Breast epithelium (tissue), 4 donors: Measurements from ENCODE around the gene ASIC4. TPM values are rescaled to one million over a fixed set of nuclear protein-coding genes. Genes with fewer than 3 reads are reported as not detected.
A peak's percentile ranks its signal among the peaks of the same experiment; 100 is the strongest.

Experiments used
- DNase-seq, 2 donors: peaks; one replicate each; pipeline ENCODE4 v3.0.0-alpha.2; 2019; ENCODE audit warnings: low spot score in 2 of 2
- H3K27ac ChIP-seq, 2 donors: fragments of 200-600 bp; sonication (generic) in 1 of 2; one replicate each; pipeline ENCODE4 v1.5.1; 2016 to 2019; ENCODE audit warnings: mild to moderate bottlenecking in 1 of 2
- H3K27me3 ChIP-seq, 2 donors: fragments of 200-600 bp; sonication (generic) in 1 of 2; one replicate each; pipeline versions ENCODE4 v1.5.1 to v1.6.0; 2017 to 2019; ENCODE audit warnings: control low read depth in 1 of 2, mild to moderate bottlenecking in 1 of 2
- H3K36me3 ChIP-seq: fragments of 200-600 bp; one replicate; pipeline ENCODE4 v1.5.1; 2019
- H3K4me1 ChIP-seq, 2 donors: fragments of 200-600 bp; sonication (generic); one replicate each; pipeline ENCODE4 v1.5.1; 2016 to 2019; ENCODE audit warnings: control low read depth in 1 of 2
- H3K4me3 ChIP-seq, 3 donors: fragments of 200-600 bp; sonication (generic); 1 replicate in 2 of 3; 2 replicates in 1 of 3; pipeline ENCODE4 v1.5.1; 2016 to 2019; ENCODE audit warnings: mild to moderate bottlenecking in 3 of 3, moderate library complexity in 2 of 3
- H3K9me3 ChIP-seq, 2 donors: fragments of 200-600 bp; sonication (generic) in 1 of 2; one replicate each; pipeline ENCODE4 v1.5.1; 2016 to 2019; ENCODE audit warnings: control low read depth in 1 of 2
- CTCF ChIP-seq, 3 donors: fragments of 450-650 bp; IDR thresholded peaks; one replicate each; pipeline ENCODE4 v1.5.1; 2016 to 2017; ENCODE audit warnings: antibody characterized with exemption in 3 of 3, mild to moderate bottlenecking in 3 of 3, moderate library complexity in 3 of 3
- POLR2A ChIP-seq: fragments of 450-650 bp; IDR thresholded peaks from one replicate; pipeline ENCODE4 v1.6.1; 2016; ENCODE audit warnings: antibody characterized with exemption, mild to moderate bottlenecking, moderate library complexity
- POLR2AphosphoS5 ChIP-seq, 3 donors: sonication (generic); formaldehyde crosslinking; IDR thresholded peaks; one replicate each; pipeline ENCODE4 v1.6.1; 2017; ENCODE audit warnings: antibody characterized with exemption in 3 of 3
- intact Hi-C: fragments of 100-400 bp; cut with DNase I; formaldehyde crosslinking; loops from one replicate; pipeline ENCODE4 v1.15.1; 2023; ENCODE audit warnings: low total_unique reads
- total RNA-seq, 3 donors: library from RNA; depleted of rRNA; stranded (reverse); fragments of >200 nt; gene quantifications; one replicate each; pipeline ENCODE4 v1.1.0, GENCODE V29; 2016

The ASIC4 gene
- total RNA-seq, 3 donors from 2014 or later, result 0.44 TPM; not detected in 2

DNA sequence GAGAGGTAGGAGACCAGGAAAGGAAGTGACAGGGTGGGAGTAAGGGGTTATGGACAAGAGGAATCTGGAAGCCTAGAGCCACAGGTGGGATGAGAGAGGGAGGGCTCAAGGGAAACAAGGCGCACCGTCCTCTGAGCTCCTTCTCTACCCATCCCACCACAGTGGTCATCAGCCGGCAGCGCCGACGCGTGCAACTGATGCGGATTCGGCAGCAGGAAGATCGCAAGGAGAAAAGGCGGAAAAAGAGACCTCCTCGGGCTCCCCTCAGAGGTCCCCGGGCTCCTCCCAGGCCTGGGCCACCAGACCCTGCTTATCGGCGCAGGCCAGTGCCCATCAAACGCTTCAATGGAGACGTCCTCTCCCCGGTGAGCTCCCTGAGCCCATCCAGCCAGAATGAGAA lies 34.7 kb downstream of the ASIC4 start:
- no peak for DNase-seq
- Histone ChIP-seq H3K27me3 (no peaks in the 10 kb centered on the region), H3K4me3 (no peak overlapping the region), H3K27ac (no peak overlapping the region), H3K36me3 (no peaks in the 10 kb centered on the region), H3K9me3 (no peaks in the 10 kb centered on the region), H3K4me1 (peaks cover 5 to 6% of the 10 kb centered on the region in 2 donors)
- TF ChIP-seq POLR2A (no peak), CTCF (IDR thresholded peaks at IDR 0.05) (no peak), POLR2AphosphoS5 (IDR thresholded peaks at IDR 0.05) (no peak)
- intact Hi-C loops, result no loop called here

DNA sequence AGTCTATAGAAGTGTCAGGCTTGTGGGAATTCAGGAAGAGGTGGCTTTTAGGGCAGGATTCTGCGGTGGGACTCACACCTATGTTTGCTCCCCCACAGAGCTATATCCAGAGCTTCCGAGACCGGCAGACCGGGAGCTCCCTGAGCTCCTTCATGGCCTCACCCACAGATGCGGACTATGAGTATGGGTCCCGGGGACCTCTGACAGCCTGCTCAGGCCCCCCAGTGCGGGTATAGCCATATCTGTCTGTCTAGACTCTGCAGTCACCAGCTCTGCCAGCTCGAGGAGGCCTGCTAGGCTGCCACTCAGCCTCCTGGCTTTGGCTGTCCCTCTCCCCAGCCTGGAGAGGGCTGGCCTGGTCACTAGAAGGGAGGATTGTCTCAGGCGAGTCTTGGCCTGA lies 35.3 kb downstream of the ASIC4 start:
- Histone ChIP-seq H3K4me1 (peaks cover 5 to 6% of the 10 kb centered on the region in 2 donors), H3K4me3 (no peak overlapping the region), H3K27me3 (no peaks in the 10 kb centered on the region), H3K9me3 (no peaks in the 10 kb centered on the region), H3K27ac (no peak overlapping the region), H3K36me3 (no peaks in the 10 kb centered on the region)
- TF ChIP-seq POLR2A, result no peak
- TF ChIP-seq CTCF (IDR thresholded peaks at IDR 0.05), result no peak
- no peak for TF ChIP-seq POLR2AphosphoS5 (IDR thresholded peaks at IDR 0.05)
- intact Hi-C loops, result no loop called here
- no peak for DNase-seq

DNA sequence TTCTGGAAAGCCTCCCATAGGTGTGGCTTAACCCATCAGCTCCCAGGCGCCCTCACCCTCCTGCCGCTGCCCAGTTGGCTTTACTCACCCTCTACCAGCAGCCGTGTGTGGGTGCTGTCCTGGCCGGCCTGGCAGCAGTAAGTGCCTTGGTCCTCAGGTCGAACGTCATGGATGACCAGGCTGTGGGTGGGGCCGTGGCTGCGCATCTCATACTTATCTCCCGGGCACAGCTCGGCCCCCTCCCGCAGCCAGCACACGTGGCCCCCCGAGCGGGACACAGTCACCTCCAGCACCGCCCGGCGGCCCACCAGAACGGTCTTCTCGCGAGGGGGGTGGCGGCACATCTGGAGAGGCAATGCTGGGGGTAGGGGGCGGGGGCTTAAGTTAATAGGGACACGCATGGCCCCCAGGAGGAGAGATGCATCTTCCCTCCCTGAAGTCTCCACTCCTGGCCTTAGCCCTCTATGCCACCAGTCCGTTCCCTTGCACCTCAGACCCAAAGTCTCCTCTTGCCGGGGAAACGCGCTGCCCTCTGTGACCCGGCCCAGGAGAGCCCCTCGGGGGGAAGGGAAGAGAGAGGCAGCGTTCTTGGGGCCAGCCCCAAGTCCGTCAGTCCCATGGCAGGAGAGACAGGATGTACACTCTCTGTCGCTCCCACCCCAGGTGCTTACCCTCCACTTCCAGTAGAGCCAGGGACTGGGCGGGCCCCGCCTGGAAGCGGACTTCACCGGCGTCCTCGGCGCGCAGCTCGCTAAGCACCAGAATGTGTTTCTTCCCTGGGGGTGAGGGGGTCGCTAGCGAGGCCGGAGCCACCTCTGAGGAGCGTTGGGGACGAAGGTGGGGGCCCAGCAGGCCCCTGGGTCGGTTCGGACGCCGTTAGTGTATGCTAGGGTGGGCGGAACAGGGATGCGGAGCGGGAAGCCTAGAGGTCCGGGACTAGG lies 37.4 kb downstream of the ASIC4 start:
- Histone ChIP-seq H3K4me1 (peaks cover 5 to 6% of the 10 kb centered on the region in 2 donors), H3K27me3 (no peaks in the 10 kb centered on the region), H3K9me3 (no peaks in the 10 kb centered on the region), H3K4me3 (peak overlapping the region; percentile 46 to 76 (median 62)), H3K27ac (peak overlapping the region; percentile 58 to 73), H3K36me3 (no peaks in the 10 kb centered on the region)
- TF ChIP-seq POLR2AphosphoS5 (IDR thresholded peaks at IDR 0.05) (no peak), POLR2A (no peak), CTCF (IDR thresholded peaks at IDR 0.05) (no peak)
- intact Hi-C loops, result no loop called here
- DNase-seq, result no peak

GRCh38 chr2:219552382-219553167 lies 38.3 kb downstream of the ASIC4 start:
- Histone ChIP-seq H3K4me3 (peak overlapping the region; percentile 46 to 76 (median 62)), H3K9me3 (no peaks in the 10 kb centered on the region), H3K36me3 (no peaks in the 10 kb centered on the region), H3K4me1 (peaks cover 5 to 6% of the 10 kb centered on the region in 2 donors), H3K27me3 (no peaks in the 10 kb centered on the region), H3K27ac (peak overlapping the region; percentile 58 to 73)
- TF ChIP-seq POLR2A, result no peak
- no peak for TF ChIP-seq POLR2AphosphoS5 (IDR thresholded peaks at IDR 0.05)
- TF ChIP-seq CTCF (IDR thresholded peaks at IDR 0.05), result no peak
- intact Hi-C loops, result no loop called here
- peak; percentile 76 to 84 for DNase-seq

DNA sequence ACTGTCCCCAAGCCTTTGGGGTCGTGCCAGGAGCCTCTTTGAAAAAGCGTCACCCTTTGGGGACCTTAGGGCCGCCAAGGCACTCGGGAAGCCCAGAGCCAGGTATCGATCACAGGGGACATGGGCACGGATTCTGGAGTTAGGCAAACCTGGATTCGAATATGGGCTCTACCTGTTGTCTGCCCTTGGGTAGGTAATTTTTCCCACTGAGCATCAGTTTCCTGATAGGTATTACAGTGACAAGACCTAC lies 38.8 kb downstream of the ASIC4 start:
- no peaks in the 10 kb centered on the region for H3K9me3 ChIP-seq
- no peaks in the 10 kb centered on the region for H3K27me3 ChIP-seq
- H3K4me3 ChIP-seq, result peak overlapping the region; percentile 46 to 76 (median 62)
- no peaks in the 10 kb centered on the region for H3K36me3 ChIP-seq
- TF ChIP-seq CTCF (IDR thresholded peaks at IDR 0.05) (no peak), POLR2A (no peak), POLR2AphosphoS5 (IDR thresholded peaks at IDR 0.05) (no peak)
- DNase-seq, result no peak
- intact Hi-C loops, result no loop called here
- peaks cover 5 to 6% of the 10 kb centered on the region in 2 donors for H3K4me1 ChIP-seq
- no peak overlapping the region for H3K27ac ChIP-seq
